ENCODE measurements around the gene CCDC6. TPM values are rescaled to one million over a fixed set of nuclear protein-coding genes. Genes with fewer than 3 reads are reported as not detected.

Gene CCDC6
- total RNA-seq, 1 experiment from 2014 or later = 58.4 TPM

DNA sequence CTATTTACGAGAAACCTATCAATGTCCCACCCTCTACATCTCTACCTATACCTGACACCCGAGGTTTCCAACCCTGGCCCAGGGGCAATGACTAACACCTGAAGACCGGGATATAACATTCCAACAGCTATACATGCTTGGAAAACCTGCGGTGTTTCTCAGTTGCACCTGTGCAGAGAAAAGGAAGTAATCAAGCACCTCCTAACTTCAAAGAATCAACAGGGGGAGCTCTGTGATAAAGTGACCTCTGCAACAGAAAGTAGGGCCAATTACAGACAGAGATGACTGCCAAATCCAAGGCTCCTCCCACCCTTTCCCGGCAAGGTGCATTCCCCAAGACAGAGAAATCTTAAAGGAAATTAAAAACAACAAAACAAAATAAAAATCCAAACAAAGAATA lies 41.3 kb downstream of the CCDC6 start:
- Histone ChIP-seq H2BK120ac (ENCODE audit: low read depth, low read length, poor library complexity, severe bottlenecking) (no peak overlapping the region), H4K20me1 (ENCODE audit: control insufficient read depth, insufficient read depth, insufficient read length) (no peaks in the 10 kb centered on the region), H3K23me2 (ENCODE audit: insufficient read length, low read depth, low read length, poor library complexity, severe bottlenecking) (no peaks in the 10 kb centered on the region), H3K14ac (ENCODE audit: insufficient read depth, low read length) (no peak overlapping the region), H2BK20ac (ENCODE audit: low read depth, low read length, poor library complexity, severe bottlenecking) (no peak overlapping the region), H3K4me1 (ENCODE audit: insufficient read depth, low read length) (peaks cover 9% of the 10 kb centered on the region; the same call in 1 of the 2 replicates), H3K79me1 (ENCODE audit: insufficient read depth, low read depth, low read length, poor library complexity, severe bottlenecking) (no peaks in the 10 kb centered on the region), H2BK5ac (ENCODE audit: insufficient read length, low read length) (no peak overlapping the region), H3K18ac (ENCODE audit: insufficient read length, low read depth, low read length) (no peak overlapping the region), H3T11ph (ENCODE audit: low read length) (no peak overlapping the region), H2AK5ac (ENCODE audit: insufficient read length, low read length) (no peak overlapping the region), H3K27ac (ENCODE audit: insufficient read length, low read depth, low read length) (no peak overlapping the region), H3K56ac (ENCODE audit: insufficient read length, low read depth, low read length) (no peak overlapping the region), H3K79me2 (ENCODE audit: insufficient read depth, low read length) (peaks cover 34% of the 10 kb centered on the region; the same call in 1 of the 2 replicates), H4K91ac (ENCODE audit: insufficient read length, low read depth, low read length) (no peak overlapping the region), H2BK12ac (ENCODE audit: insufficient read length, low read depth, low read length) (no peak overlapping the region), H3K9ac (ENCODE audit: extremely low read depth, insufficient read length, low read length) (no peak overlapping the region), H3K4me2 (ENCODE audit: insufficient read depth, insufficient read length, low read length) (no peak overlapping the region), H4K8ac (replicated peaks; ENCODE audit: insufficient read length, low read depth, low read length) (no peak overlapping the region), H2BK15ac (ENCODE audit: low read depth, low read length) (no peak overlapping the region), H3K9me3 (ENCODE audit: control insufficient read depth, low read depth, low read length) (no peaks in the 10 kb centered on the region), H3K4ac (ENCODE audit: low read depth, low read length) (no peak overlapping the region), H4K5ac (ENCODE audit: insufficient read length, low read depth, low read length) (no peak overlapping the region), H3K23ac (ENCODE audit: insufficient read length, low read depth, low read length) (no peak overlapping the region), H2AFZ (ENCODE audit: low read length) (no peak overlapping the region), H3K27me3 (ENCODE audit: insufficient read depth, low read length) (no peaks in the 10 kb centered on the region)
- peak; percentile 60; the same call in 2 of the 3 replicates for TF ChIP-seq CTCF (conservative IDR thresholded peaks at IDR 0.05)
- peak overlapping the region; percentile 13 to 92 (median 71); a peak in 4 of 7 replicates for H3K27ac Mint-ChIP-seq
- WGBS (ENCODE audit: extremely low coverage, insufficient read length, low lambda C conversion rate) = no CpG with 5 or more reads among the region's 5 CpGs
- H3K4me1 Mint-ChIP-seq = peaks cover 56 to 59% of the 10 kb centered on the region in 2 experiments
- peaks cover 0 to 12% of the 10 kb centered on the region in 2 experiments; a peak in 3 of 5 replicates for H3K9me3 Mint-ChIP-seq
- no peak overlapping the region; a peak in 1 of 5 replicates for H3K4me3 Mint-ChIP-seq
- peak; percentile 52 for DNase-seq
- no peaks in the 10 kb centered on the region for H3K27me3 Mint-ChIP-seq (ENCODE audit: low read depth)
- peaks cover 9 to 20% (median 18%) of the 10 kb centered on the region in 3 experiments for H3K36me3 Mint-ChIP-seq (ENCODE audit: insufficient read depth in 1 of 3, low read depth in 3 of 3)
